HG03565 (cell line): ENCODE results near the gene THRAP3.

ENCODE experiments used
- ATAC-seq: cut with Tn5 transposase; IDR thresholded peaks from one replicate; pipeline ENCODE4 v1.9.1; 2021; ENCODE audit warnings: mild to moderate bottlenecking, moderate library complexity; ENCODE audit not compliant: unreplicated experiment

THRAP3 gene

GRCh38 chr1:36297062-36297461 lies 72.8 kb downstream of the THRAP3 start:
- no peak for ATAC-seq

DNA sequence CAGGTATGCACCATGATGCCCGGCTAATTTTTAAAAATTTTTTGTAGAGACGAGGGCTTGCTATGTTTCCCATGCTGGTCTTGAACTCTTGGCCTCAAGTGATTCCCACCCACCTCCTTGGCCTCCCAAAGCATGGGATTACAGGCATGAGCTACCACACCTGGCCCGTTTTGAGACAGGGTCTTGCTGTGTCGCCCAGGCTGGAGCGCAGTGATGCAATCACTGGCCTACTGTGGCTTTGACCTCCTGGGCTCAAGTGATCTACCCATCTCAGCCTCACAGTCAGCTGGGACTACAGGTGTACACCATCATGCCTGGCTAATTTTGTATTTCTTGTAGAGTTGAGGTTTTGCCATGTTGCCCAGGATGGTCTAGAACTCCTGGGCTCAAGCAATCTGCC lies 74.4 kb downstream of the THRAP3 start:
- no peak for ATAC-seq

- no peak for ATAC-seq
Measured at GRCh38 chr1:36300526-36300925, 76.3 kb downstream of the THRAP3 start.

DNA sequence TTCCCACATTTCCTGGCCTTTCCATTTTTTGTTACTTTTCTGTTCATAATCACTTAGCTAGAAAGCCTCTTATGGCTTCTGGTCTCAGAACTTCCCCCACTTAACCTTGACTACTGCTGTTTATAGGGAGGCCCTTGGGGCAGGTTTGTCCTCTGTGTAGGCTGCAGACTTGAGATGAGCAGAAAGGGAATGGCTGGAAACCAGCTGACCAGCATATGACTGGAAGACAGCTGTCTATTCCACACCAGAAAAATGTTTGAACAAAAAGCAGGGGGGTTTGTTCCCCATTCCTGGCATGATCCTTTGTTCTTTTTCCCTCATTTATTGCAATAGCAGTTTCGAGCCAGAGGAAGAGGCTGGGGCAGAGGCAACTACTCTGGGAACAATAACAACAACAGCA lies 77.0 kb downstream of the THRAP3 start:
- no peak for ATAC-seq

- no peak for ATAC-seq
Measured at GRCh38 chr1:36303244-36303643, 79.0 kb downstream of the THRAP3 start.

- ATAC-seq = no peak
Measured at GRCh38 chr1:36303650-36304360, 79.6 kb downstream of the THRAP3 start.

- ATAC-seq = no peak
Measured at GRCh38 chr1:36304521-36304920, 80.3 kb downstream of the THRAP3 start.

GRCh38 chr1:36304970-36305914 lies 81.0 kb downstream of the THRAP3 start:
- no peak for ATAC-seq

DNA sequence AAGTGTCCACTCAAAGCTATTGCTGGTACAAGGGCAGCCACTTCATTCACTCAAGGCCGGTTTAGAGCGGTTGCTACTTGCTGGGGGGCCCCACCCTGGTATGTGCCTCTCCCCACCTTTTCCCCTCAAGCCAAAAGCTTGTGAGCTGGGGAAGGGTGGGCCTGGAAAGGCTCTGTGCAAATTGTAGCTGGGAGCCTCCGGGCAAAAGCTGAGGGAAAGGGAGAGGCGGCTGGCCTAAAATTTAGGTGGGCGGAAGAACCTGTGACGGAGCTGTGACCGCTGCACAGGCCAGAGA lies 81.6 kb downstream of the THRAP3 start:
- no peak for ATAC-seq

GRCh38 chr1:36306210-36306901 lies 82.1 kb downstream of the THRAP3 start, which contains the start of gene SH3D21:
Gene SH3D21 (plus strand): TSS chr1:36306368. CDS start chr1:36306421, 53 bp downstream.
- ATAC-seq = peak; percentile 16

GRCh38 chr1:36306902-36307456 lies 82.7 kb downstream of the THRAP3 start:
- peak; percentile 97 for ATAC-seq

GRCh38 chr1:36307601-36308330 lies 83.5 kb downstream of the THRAP3 start:
- no peak for ATAC-seq

GRCh38 chr1:36309397-36309796 lies 85.2 kb downstream of the THRAP3 start:
- ATAC-seq = no peak

DNA sequence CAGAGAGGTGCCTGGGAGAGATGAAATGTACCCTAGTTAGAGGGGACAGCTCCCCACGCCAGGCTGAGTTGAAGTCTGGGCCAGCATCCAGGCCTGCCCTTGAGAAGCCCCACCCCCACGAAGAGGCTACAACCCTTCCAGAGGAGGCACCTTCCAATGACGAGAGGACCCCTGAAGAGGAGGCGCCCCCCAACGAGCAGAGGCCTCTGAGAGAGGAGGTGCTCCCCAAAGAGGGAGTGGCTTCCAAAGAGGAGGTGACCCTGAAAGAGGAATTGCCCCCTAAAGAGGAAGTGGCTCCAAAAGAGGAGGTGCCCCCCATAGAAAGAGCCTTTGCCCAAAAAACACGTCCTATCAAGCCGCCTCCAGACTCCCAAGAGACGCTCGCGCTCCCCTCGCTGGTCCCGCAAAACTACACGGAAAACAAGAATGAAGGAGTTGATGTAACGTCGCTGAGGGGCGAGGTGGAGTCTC lies 96.1 kb downstream of the THRAP3 start:
- no peak for ATAC-seq

GRCh38 chr1:36320767-36321118 lies 96.5 kb downstream of the THRAP3 start:
- ATAC-seq = no peak

DNA sequence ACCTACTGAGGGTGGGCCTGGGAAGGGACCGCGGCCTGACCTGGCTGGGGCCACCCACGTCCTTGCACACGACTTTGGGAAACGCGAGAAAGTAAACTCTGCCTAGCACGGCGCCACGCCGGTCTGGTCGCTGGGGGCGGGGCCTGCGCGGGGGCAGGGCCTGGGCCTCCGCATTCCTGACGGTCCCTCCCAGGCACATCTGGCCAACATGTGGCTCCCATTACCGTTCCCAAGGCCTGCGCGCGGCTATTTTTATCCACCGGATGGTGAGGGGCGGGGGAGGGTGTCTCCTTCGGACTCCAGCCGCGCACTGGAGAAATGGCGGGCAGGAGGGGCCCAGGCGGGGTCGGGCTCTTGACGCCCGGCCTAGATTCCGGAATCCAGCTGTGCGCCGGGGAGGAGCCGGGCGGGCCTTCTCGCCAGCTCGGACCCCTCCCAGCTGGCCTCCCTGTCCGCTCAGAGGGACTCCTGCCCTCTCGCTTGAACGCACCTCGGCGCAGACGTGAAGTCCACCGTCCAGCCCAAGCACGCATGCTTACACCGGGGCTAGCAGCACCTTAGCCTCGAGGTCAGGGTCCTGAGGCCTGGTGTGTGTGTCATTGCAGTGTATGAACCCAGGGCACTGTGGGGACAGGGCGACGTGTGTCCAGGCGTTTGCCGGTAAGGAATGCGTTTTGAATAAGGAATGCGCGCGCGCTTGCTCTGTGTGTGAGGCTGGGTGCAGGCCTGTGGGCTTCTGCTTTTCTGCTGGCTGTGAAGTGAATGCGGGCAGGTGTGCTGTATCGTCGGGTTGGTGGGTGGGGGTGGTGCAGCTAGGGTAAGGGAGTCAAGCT lies 97.1 kb downstream of the THRAP3 start:
- no peak for ATAC-seq

- ATAC-seq = no peak
Measured at GRCh38 chr1:36322041-36322785, 98.0 kb downstream of the THRAP3 start.

GRCh38 chr1:36322786-36323635 lies 98.8 kb downstream of the THRAP3 start:
- no peak for ATAC-seq
